ENCODE measurements around the gene NWD2. TPM values are rescaled to one million over a fixed set of nuclear protein-coding genes. Genes with fewer than 3 reads are reported as not detected.

Gene NWD2
- total RNA-seq, 1 donor from 2014 or later: 1.5 TPM

DNA sequence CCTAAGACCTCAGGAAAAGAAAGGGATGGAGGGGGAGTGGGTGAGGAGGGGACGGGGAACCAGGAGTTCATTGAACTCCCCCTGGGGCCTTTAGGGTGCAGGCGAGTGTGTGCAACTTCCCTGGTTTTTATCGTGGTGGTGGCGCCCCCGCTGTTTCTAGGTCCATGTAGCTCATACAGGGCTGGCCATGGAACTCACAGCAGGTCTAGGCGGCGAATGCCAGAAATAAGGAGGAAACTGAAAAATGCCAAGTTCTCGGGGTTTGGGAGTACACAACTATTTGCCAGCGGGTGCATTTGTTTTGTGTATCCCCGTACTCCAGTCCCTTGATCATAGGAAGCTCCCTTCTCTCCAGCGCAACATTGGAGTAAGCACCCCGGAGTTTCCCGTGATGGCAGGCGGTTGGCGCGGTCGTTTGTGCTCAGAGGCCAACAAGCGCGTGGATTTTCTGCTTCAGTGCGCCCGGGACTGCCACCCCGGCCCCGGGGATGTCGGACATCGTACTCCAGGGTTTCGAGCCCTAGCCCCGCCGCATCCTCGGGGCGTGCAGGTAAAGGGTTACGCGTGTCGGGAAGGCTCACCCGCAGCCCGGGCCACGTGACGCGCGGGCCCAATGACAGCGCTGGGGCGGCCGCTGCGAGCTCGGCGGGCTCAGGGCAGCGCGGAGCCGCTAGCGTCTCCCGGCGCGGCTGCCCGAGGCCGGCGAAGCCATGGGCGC lies 208.9 kb downstream of the NWD2 start:
- peak; percentile 83 for DNase-seq (ENCODE audit: extremely low spot score, unreplicated experiment)
- H3K4me3 Mint-ChIP-seq: peak overlapping the region; percentile 95
- TF ChIP-seq CTCF (conservative IDR thresholded peaks at IDR 0.05): peak; percentile 26
- peaks cover 15% of the 10 kb centered on the region for H3K27me3 Mint-ChIP-seq
- H3K36me3 Mint-ChIP-seq: peaks cover under 1% of the 10 kb centered on the region
- no peaks in the 10 kb centered on the region for H3K9me3 Mint-ChIP-seq
- H3K27ac Mint-ChIP-seq: peak overlapping the region; percentile 96
- peaks cover 22% of the 10 kb centered on the region for H3K4me1 Mint-ChIP-seq (ENCODE audit: unreplicated experiment)

DNA sequence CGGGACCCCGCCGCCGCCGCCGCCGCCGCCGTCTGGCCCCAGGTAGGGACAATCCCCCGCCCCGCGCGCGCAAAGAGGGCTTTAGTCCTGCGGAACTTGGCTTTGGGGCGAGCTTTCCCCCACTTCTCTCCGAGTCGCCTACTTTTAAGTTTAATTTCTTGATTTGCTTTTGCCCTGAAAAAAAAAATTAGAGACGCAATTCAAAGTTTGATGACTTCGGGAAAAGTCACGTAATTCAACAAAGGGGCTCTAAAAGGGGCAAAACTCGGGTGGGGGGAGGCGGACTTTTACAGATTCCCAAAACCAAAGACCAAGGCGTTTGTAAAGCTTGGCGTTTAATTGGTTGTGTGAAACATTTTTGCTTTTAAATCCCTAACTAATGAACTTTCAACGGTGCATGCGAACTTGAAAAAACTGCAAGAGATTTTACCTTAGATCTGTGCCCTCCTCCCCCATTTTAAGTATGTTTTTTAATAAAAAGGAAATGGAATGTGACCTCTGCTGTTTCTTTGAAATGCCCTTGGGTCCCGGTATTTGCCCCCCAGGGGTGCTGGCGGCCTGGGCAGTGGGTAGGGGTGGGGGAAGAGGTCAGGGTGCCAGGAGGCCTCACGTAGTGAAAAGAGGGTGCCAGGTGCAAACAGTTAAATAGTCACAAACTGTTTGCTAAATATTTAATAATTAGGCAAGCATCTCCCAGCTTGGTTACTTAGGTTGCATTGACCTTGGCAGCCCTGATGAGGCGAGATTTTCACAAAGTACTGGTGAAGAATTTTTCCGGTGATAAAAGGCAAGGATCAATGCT lies 209.7 kb downstream of the NWD2 start:
- peak overlapping the region; percentile 69 for H3K27ac Mint-ChIP-seq
- H3K36me3 Mint-ChIP-seq: peaks cover 8% of the 10 kb centered on the region
- no peak for DNase-seq (ENCODE audit: extremely low spot score, unreplicated experiment)
- H3K4me1 Mint-ChIP-seq (ENCODE audit: unreplicated experiment): peaks cover 22% of the 10 kb centered on the region
- H3K27me3 Mint-ChIP-seq: peaks cover 15% of the 10 kb centered on the region
- peak overlapping the region; percentile 88 for H3K4me3 Mint-ChIP-seq
- no peak for TF ChIP-seq CTCF (conservative IDR thresholded peaks at IDR 0.05)
- no peaks in the 10 kb centered on the region for H3K9me3 Mint-ChIP-seq

GRCh38 chr4:37455301-37456131 lies 211.0 kb downstream of the NWD2 start:
- Mint-ChIP-seq H3K27me3 (peaks cover 12% of the 10 kb centered on the region), H3K4me3 (peak overlapping the region; percentile 88), H3K9me3 (no peaks in the 10 kb centered on the region), H3K36me3 (peaks cover 11% of the 10 kb centered on the region), H3K27ac (peak overlapping the region; percentile 69), H3K4me1 (ENCODE audit: unreplicated experiment) (peaks cover 22% of the 10 kb centered on the region)
- no peak for DNase-seq (ENCODE audit: extremely low spot score, unreplicated experiment)
- TF ChIP-seq CTCF (conservative IDR thresholded peaks at IDR 0.05): no peak

- H3K27me3 Mint-ChIP-seq: no peaks in the 10 kb centered on the region
- no peak for DNase-seq (ENCODE audit: extremely low spot score, unreplicated experiment)
- H3K36me3 Mint-ChIP-seq: peaks cover 19% of the 10 kb centered on the region
- no peak for TF ChIP-seq CTCF (conservative IDR thresholded peaks at IDR 0.05)
- H3K9me3 Mint-ChIP-seq: peaks cover 4% of the 10 kb centered on the region
- peak overlapping the region; percentile 68 for H3K27ac Mint-ChIP-seq
- peaks cover 28% of the 10 kb centered on the region for H3K4me1 Mint-ChIP-seq (ENCODE audit: unreplicated experiment)
- peak overlapping the region; percentile 46 for H3K4me3 Mint-ChIP-seq
Observed at GRCh38 chr4:37461801-37462200, 217.3 kb downstream of the NWD2 start.

- peaks cover 19% of the 10 kb centered on the region for H3K36me3 Mint-ChIP-seq
- H3K27me3 Mint-ChIP-seq: no peaks in the 10 kb centered on the region
- no peak for DNase-seq (ENCODE audit: extremely low spot score, unreplicated experiment)
- TF ChIP-seq CTCF (conservative IDR thresholded peaks at IDR 0.05): no peak
- peak overlapping the region; percentile 8 for H3K4me3 Mint-ChIP-seq
- H3K4me1 Mint-ChIP-seq (ENCODE audit: unreplicated experiment): peaks cover 28% of the 10 kb centered on the region
- H3K9me3 Mint-ChIP-seq: peaks cover 7% of the 10 kb centered on the region
- H3K27ac Mint-ChIP-seq: peak overlapping the region; percentile 79
Observed at GRCh38 chr4:37463033-37463856, 218.7 kb downstream of the NWD2 start.
